ELF-1 (cell line): ENCODE measurements around the gene ZNF586.
"Not testable (repeated sequence)": the region's sequence is repeated elsewhere in the genome, so short reads cannot be mapped to it uniquely, and the experiment has no call there.

ENCODE experiments used
- DNase-seq: peaks from one replicate; pipeline ENCODE4 v3.0.0-alpha.2; 2016; ENCODE audit warnings: low read depth, low spot score

Gene ZNF586

DNA sequence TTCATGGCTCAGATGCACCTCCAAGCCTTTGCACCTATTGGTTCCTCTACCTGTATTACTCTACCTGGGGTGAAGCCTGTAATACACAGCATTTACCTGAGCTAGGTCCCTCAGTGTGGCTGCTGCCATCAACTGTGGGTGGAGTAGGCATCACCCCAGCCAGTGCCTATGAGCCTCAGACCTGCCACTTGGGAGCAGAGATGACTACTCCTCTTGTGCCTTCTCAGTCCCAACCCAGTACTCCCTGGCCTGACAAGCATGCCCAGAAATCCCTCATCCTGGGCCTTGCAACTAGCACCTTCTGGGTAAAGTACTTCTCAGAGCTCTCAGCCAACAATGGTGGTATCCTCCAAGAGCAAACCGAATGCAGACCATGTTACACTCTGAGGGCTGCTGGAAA is 27.1 kb downstream of the ZNF586 start:
- not testable (repeated sequence) for DNase-seq

DNA sequence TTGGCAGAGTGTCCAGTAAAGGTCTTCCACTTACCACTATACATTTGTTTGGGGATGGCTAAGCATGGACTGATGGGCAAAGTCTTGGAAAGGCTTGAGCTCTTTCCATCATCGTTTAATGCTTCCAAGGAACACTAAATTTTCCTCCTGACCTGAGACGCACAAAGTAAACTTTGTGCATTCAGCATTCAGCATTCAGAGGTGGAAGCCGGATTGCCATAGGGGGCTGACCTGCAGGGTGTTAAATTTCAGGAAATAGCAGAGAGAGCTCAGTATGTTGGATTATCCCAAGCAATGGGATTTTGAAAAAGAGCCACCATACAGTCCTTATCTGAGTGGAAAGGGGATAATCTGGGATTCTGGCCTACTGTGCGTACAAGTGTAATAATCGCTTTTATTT is 31.2 kb downstream of the ZNF586 start:
- no peak for DNase-seq

DNA sequence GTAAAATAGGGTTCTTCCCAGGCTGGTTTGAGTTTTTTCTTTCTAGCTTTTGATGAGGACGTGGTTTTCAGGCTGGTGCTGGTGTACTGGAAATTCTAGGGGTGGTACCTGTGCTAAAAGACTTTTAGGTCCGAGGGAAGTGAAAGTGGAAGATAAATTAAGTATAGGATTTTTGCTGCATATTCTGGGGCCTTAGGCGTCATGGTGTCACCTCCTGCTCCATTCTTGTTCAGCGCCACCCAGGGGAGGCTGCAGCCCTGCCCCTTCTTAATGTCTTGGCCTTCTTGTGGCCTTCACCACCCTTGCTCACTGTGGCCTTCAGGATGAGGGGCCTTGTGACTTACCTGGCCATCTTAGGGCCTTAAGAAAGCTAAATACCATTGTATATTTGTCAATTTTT is 32.8 kb downstream of the ZNF586 start:
- no peak for DNase-seq

DNA sequence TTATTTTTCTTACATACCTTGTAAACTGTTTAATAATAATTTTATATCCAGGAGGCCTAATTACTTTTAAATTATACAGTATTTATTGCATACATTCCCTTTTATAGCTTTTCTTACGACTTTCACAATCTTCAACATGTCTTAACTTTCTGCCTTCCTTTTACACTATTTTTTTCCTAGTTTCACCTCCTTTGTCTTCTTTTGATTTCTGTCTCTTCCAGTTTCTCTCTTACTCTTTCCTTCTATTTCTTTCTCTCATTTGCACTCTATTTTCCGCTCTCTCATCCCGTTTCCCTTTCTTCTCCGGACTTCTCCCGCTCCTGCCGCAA is 33.8 kb downstream of the ZNF586 start:
- no peak for DNase-seq

DNA sequence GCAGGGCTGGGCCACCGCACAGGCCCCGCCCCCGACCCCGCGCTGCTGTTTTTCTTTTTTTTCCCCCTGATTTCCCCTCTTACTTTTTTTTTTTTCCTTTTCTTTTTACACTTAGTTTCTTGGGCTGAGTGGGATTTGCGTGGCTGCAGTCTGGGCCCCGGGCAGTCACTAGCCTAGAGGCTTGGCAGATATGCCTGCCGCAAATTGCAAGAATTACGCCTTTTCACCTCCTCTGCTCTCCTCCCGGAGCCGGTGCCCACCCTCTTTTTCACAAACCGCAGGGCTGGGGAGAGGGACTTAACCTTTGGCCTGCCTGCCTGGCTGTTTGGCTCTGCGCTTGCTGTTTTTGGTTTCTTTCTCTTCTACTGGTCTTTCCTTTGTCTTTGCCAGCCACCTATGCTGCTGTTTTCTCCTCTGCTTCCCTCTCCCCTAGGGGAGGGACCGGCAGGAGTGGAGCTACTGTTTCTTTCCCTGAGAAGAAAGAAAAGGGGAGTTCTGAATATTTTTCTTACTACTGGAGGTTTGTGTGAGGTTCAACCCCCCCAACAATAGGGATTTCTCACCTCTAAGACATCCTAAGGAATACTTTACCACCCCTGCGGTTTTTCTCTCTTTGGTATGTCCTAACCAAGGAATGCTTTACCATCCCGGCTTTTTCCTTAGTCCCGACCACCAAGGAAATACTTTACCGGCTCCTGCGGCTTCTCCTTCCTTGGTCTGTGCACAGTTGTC is 34.3 kb downstream of the ZNF586 start:
- peak; percentile 92 for DNase-seq

DNA sequence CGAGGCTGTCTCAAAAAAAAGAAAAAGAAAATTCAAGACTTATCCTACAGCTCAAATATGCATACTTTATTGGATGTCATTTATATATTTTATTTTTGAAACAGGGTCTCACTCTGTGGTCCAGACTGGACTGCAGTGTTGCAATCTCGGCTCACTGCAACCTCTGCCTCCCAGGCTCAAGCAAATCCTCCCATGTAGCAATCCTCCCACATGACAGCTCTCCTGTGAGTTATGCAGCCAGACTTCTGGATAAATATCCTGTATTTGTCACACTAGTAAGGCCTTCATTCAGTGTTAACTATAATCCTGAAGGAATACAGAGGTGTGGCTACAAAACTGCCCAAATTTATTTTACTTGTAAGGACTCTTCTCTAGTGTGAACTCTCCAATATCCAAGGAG is 38.1 kb downstream of the ZNF586 start:
- DNase-seq: no peak

DNA sequence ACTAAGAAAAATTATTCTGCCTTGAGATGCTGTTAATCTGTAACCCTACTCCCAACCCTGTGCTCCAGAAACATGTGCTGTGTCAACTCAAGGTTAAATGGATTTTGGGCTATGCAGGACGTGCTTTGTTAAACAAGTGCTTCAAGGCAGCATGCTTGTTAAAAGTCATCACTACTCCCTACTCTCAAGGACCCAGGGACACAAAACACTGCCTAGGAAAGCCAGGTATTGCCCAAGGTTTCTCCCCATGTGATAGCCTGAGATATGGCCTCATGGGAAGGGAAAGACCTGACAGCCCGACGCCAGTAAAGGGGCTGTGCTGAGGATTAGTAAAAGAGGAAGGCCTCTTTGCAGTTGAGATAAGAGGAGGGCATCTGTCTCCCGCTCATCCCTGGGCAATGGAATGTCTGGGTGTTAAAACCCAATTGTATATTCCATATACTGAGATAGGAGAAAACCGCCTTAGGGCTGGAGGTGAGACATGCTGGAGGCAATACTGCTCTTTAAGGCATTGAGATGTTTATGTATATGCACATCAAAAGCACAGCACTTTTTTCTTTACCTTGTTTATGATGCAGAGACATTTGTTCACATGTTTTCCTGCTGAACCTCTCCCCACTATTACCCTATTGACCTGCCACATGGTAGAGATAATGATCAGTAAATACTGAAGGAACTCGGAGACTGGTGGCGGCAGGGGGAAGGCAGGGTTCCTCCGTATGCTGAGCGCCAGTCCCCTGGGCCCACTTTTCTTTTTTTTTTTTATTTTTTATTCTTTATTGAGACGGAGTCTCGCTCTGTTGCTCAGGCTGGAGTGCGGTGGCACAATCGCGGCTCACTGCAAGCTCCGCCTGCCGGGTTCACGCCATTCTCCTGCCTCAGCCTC is 41.2 kb downstream of the ZNF586 start:
- peak; percentile 83 for DNase-seq

DNA sequence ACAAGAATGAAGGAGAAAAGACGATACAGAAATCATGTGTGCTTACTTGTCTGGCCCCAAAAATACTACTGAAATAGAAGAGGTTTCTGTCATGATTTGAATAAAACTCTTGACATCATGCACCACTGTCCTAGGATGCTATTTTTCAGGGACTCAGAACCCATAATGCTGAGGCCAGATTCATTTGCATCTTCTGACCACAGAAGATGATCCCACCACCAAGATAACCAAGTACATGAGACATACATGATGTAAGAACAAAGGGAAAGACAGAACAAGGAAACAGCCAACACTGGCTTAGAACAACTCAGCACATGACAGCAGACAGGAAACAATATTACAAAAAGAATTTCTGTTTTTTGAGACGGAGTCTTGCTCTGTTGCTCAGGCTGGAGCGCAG is 42.8 kb downstream of the ZNF586 start:
- DNase-seq: no peak

DNA sequence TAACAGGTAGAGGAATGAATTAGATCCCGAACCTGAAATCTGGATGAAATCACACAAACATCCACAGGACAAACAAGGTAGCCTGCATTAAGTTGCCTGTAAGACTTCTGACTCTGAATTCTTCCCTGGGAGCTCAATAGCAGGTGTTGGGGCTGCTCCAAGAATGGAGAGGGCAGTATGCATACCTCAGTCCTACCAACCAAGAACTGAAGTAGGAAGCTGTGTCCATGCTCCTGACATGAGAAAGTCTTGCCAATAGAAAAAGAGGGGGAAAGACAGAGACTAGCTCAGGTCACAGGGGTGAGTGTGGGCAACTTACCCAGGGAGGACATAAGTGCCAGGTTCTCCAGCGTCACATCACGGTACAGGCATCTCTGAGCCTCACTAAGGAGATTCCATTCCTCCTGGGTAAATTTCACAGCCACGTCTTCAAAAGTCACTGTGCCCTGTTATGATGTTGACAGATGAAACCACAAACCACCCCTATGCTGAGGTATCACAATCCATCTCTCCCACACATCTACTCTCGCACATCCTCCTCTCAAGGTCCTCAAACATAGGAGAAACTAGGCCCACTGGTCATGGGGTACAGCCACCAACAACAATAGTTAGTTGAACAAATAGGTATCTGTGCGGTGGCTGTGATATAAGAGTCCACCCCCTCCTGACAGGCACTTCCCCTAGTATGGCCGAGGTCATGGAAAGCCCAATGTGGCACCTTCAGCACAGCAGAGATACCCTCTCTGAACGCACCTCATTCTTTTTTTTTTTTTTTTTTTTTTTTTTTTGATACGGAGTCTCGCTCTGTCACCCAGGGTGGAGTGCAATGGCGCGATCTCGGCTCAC is 43.7 kb downstream of the ZNF586 start:
- not testable (repeated sequence) for DNase-seq

DNA sequence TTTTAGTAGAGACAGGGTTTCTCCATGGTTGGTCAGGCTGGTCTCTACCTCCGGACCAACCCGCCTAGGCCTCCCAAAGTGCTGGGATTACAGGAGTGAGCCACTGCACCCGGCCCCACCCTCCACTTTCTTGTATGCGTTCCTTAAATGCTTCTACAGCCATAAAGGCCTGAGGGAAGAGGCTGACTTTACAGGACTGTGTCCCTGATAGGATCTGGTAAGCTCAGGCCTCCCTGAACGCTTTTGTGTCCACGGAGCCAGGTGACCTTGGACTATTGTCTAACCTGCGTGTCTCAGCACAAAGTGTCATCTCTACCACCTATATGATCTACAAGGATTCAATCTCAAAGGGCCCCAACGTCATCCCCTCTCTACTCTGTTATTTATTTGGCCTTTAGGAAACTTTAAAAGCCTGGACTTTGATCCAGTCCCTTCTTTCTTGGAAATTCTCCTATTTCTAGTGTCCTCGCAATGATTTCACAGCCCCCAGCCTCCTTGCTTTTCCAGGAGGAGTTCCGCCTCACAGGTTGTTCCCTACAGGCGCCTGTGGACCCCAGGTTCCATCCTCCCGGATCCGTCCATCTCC is 44.5 kb downstream of the ZNF586 start:
- DNase-seq: peak; percentile 80

DNA sequence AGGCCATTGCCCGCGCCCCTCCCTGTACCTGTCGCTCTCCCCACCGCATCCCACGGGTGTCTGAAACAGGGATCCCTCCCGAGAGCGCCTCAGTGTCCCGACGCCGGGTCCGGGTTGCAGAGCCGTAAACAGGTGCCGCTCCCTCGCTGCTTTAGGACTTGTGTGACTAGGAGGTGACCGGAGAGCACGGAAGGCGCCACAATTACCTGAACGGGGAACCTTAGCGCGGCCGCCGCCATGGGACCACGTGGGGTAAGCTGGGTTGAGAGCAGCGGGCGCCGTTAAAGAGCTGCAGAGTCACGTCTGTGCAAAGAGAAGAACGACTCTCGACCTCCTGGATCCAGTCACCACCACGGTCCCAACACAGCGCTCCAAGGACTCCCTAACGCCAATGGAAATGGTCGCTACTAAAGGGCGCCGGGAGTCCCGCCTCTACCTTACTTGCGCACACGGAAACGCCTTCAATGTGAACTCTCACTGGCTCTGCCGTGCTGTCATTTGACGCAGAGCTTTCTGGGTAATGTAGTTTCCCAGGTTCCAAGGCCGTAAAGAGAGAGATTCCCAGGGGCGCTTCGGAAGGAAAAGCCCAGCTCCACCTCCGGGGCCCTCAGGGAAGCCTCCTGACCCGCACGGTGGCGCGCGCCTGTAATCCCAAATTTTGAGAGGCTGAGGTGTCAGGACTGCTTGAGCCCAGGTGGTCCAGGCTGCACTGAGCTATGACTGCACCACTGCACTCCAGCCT is 45.2 kb downstream of the ZNF586 start, which contains the start of gene ZNF552:
TSS of gene ZNF552 (minus strand) at position 409 of the 742 bp plus-strand sequence. CDS start at position 239, 170 bp downstream.
- DNase-seq: peak; percentile 95

DNA sequence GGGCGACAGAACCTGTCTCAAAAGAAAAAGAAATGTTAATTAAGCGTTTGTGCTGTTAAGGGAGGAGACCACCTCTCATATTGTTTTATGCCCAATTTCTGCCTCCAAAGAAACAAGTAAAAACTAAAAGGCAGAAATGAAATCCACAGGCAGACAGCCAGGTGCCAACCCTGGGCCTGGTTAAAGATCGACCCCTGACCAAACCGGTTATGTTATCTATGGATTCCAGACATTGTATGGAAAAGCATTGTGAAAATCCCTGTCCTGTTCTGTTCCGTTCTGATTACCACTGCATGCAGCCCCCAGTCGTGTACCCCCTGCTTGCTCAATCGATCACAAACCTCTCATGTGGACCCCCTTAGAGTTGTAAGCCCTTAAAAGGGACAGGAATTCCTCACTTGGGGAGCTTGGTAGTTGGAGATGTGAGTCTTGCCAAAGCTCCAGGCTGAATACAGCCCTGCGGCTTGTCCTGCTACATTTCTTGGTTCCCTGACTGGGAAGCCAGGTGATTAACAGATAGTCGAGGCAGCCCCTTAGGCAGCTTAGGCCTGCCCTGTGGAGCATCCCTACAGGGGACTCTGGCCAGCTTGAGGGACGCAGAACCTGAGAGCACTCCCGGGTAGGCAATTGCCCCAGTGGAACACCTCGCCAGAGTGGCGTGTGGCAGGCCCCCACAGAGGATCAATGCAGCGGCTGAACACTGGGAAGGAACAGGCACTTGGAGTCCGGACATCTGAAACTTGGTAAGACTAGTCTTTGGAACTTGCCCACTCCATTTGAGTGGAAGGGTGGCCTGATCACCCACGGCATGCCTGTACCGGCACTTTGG is 46.0 kb downstream of the ZNF586 start:
- DNase-seq: peak; percentile 70

DNA sequence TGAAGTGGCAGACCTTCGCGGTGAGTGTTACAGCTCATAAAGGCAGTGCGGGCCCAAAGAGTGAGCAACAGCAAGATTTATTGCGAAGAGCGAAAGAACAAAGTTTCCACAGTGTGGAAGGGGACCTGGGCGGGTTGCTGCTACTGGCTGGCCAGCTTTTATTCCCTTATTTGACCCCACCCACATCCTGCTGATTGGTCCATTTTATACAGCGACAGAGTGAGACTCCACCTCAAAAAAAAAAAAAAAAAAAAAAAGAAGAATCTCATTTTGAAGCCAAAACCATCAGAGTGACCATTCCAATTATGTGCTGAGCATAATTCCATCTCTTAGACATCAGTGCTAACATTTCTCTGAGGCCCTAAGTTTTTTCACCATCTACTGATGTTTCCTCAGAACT is 47.2 kb downstream of the ZNF586 start:
- no peak for DNase-seq

DNA sequence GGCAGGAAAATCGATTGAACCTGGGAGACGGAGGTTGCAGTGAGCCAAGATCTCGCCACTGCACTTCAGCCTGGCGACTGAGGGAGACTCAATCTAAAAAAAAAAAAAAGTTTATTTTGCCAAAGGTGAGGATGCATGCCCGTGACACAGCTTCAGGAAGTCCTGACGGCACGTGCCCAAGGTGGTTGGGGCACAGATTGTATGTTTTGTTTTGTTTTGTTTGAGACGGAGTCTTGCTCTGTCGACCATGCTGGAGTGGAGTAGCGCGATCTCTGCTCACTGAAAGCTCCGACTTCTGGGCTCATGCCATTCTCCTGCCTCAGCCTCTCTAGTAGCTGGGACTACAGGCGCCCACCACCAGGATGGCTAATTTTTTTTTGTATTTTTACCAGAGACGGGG is 48.5 kb downstream of the ZNF586 start:
- DNase-seq: no peak

DNA sequence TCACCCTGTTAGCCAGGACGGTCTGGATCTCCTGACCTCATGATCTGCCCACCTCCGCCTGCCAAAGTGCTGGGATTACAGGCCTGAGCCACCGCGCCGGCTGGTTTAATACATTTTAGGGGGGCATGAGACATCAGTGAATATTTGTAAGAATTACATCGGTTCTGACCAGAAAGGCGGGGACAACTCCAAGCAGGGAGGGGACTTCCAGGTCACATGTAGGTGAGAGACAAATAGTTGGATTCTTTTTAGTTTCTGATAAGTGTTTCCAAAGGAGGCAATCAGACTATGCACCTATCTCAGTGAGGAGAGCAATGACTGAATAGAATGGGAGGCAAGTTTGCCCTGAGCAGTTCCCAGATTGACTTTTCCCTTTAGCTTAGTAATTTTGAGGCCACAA is 48.9 kb downstream of the ZNF586 start:
- DNase-seq: no peak

DNA sequence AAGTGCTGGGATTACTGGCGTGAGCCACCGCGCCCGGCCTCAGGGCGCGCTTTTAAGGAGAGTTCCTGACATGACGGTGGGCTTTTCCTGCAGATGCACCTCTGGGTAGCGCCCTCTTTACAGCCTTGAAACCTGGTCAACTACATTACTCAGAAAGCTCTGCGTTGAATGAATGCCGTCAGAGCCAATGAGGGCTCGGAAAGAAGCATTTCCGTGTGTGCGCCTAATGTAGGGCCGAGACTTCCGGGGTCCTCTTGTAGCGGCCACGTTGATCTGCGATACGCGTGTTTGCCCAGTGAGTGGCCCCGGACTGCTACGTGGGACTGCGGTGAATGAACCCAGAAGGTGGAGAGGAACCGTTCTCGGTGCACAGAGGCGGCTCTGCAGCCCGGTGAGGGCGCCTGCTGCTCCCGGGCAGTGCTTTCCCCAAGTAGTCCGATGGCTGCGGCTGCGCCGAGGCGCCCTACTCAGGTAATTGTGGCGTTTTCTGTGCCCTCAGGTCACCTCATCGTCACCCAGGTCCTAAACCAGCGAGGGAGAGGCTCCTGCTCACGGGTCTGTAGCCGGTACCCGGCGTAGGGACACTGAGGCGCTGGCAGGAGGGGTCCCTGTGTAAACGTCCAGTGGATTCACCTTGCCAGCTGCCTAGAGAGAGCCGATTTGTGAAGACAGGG is 50.1 kb downstream of the ZNF586 start:
- DNase-seq: peak; percentile 94

DNA sequence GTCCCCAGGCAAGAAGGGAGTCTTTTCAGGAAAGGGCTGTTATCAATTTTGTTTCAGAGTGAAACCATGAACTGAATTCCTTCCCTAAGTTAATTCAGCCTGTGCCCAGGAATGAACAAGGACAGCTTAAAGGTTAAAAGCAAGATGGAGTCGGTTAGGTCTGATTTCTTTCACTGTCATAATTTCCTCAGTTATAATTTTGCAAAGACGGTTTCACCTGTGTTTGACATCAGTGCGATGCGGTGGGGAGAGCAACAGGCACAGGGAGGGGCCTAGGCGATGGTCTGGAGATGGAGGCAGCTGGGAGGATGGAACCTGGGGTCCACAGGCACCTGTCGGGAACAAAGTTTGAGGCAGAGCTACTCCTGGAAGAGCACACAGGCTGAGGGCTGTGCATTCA is 51.1 kb downstream of the ZNF586 start:
- DNase-seq: no peak

DNA sequence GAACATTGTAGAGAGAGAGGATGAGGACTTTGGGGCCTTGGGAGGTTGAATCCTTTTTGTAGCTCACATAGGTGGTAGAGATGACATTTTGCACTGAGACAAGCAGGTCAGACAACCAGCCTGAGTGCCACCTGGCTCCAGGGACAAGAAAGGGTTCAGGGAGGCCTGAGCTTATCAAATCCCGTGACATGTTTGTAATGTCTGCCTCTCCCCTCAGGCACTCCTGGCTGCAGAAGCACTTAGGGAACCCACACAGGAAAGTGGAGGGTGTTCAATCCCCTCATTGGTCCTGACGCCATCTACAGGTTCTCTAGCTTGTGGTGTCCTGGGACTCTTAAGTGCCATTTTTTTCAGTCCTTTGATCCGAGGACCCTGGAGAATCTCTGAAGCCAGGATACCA is 51.6 kb downstream of the ZNF586 start:
- DNase-seq: not testable (repeated sequence)

DNA sequence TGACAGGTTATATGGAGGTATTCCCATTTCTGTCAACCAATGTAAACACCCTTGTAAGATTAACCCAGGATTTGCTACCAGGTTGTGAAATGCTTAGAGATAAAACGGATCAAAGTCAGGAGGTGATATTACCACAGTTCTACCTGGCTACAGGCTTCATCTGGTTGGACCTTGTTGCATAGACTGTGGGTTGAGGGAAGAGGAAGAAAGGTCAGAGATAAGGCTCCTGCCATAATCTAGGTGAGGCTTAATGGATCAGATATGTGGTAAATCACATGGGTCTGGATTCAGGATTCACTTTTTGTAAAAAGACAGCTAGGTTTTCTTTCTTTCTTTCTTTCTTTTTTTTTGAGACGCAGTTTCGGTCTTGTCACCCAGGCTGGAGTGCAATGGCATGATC is 52.0 kb downstream of the ZNF586 start:
- DNase-seq: not testable (repeated sequence)
